DMS153 treated with DMSO at 0.1 percent for 48 hours (cell line): ENCODE data around the gene CFAP141.
"Not testable (repeated sequence)": the region's sequence is repeated elsewhere in the genome, so short reads cannot be mapped to it uniquely, and the experiment has no call there.

ENCODE experiments used
- DNase-seq: peaks from one replicate; lab custom pipeline; 2025; ENCODE audit not compliant: unreplicated experiment; lab: John Stamatoyannopoulos, UW

The CFAP141 gene

GRCh38 chr1:154208677-154209388 lies 2.7 kb upstream of the CFAP141 start:
- no peak for DNase-seq

GRCh38 chr1:154207262-154207661 lies 1.1 kb upstream of the CFAP141 start:
- no peak for DNase-seq

- not testable (repeated sequence) for DNase-seq
These were observed 355 bp downstream of the CFAP141 start for GRCh38 chr1:154205778-154206177.

GRCh38 chr1:154199563-154199879 lies 6.6 kb downstream of the CFAP141 start:
- no peak for DNase-seq

- DNase-seq = peak; percentile 34
These were observed 7.2 kb downstream of the CFAP141 start for GRCh38 chr1:154198756-154199562.

GRCh38 chr1:154193821-154194220 lies 12.3 kb downstream of the CFAP141 start:
- peak; percentile 40 for DNase-seq

- DNase-seq = no peak
These were observed 13.7 kb downstream of the CFAP141 start for GRCh38 chr1:154192476-154192875.

GRCh38 chr1:154191990-154192461 lies 14.1 kb downstream of the CFAP141 start, which contains the start of gene TPM3:
TSS of gene TPM3 (minus strand) at chr1:154192100. CDS start at chr1:154192018, 82 bp downstream.
- DNase-seq = no peak

GRCh38 chr1:154190550-154190949 lies 15.6 kb downstream of the CFAP141 start:
- DNase-seq = no peak

- DNase-seq = no peak
These were observed 19.2 kb downstream of the CFAP141 start for GRCh38 chr1:154186852-154187501.

GRCh38 chr1:154186177-154186576 lies 20.0 kb downstream of the CFAP141 start:
- DNase-seq = peak; percentile 82

- peak; percentile 99 for DNase-seq
These were observed 22.9 kb downstream of the CFAP141 start for GRCh38 chr1:154183046-154183915.

- DNase-seq = no peak
These were observed 23.6 kb downstream of the CFAP141 start for GRCh38 chr1:154182344-154183045.

GRCh38 chr1:154181944-154182343 lies 24.2 kb downstream of the CFAP141 start:
- DNase-seq = no peak

- no peak for DNase-seq
These were observed 26.0 kb downstream of the CFAP141 start for GRCh38 chr1:154179946-154180687.

GRCh38 chr1:154178911-154179811 lies 27.0 kb downstream of the CFAP141 start:
- DNase-seq = no peak

- no peak for DNase-seq
These were observed 28.1 kb downstream of the CFAP141 start for GRCh38 chr1:154178013-154178412.

- DNase-seq = no peak
These were observed 29.8 kb downstream of the CFAP141 start for GRCh38 chr1:154176337-154176736.
